ENCODE data around the gene CTNND2.
"Not testable (repeated sequence)": the region's sequence is repeated elsewhere in the genome, so short reads cannot be mapped to it uniquely, and the experiment has no call there.

CTNND2 gene

DNA sequence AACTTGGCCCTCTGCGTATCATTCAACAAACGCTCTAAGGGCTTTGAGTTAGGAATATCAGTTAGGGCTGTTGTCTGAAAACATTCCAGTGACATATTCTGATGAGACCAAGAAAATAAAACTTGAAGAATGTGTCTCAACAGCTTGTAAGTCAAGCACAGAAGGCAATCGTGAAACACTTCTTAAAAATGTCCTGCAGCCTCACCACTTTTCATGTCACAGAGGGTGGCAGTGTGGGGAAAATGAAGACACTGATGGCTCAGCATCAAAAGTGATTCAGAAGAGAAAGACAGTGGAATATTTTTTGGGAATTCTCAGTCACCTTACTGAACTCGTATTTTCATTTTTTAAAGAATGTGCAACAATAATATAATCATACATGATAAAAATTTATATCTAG is 247.3 kb downstream of the CTNND2 start:
- no peak for DNase-seq

DNA sequence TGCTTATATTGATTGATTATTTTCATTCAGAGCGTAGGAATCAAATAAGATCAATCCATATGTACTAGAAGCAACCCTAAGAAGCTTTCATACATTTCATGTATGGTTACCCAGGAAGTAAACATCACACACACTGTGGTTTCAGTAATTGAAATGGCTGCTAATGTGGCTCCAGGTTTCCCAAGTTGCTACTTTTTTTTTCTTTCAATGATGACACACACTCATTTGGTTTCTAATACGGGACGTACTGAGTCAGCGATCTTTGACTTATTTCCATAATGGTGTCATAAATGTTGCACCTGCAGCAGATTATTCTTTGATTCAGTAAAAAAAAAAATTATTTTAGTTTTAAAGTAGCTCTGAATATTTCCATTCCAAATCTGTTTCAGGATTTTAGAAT is 248.6 kb downstream of the CTNND2 start:
- no peak for DNase-seq

DNA sequence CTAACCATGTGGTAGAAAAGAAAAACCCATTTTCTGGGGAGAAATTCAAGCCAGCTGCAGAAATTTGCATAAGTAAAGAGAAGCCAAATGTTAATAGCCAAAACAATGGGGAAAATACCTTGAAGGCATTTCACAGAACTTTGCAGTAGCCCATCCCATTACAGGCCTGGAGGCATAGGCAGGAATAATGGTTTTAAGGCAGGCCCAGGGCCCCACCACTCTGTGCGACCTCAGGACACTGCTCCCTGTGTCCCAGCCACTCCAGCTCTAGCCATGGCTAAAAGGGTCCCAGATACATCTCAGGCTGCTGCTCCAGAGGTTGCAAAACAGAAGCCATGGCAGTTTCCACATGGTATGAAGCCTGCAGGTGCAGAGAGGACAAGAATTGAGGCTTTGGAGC is 253.3 kb downstream of the CTNND2 start:
- DNase-seq = no peak

DNA sequence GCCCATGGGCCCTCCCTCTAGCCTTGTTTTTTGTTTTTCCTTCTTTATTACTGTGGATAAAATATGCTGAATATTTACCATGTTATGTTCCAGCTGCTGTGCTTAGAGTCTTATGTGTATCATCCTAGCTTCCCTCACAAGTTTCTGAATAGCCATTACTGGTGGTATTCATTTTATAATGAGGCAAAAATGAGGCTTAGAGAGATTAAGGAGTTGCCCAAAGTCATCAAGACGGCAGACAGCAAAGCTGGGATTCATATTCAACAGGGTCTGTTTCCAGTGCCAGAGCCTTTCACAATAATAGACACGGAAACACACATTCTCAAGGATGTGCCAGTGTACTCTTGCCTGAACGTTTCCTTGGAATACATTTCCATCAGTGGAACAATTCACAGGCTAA is 258.1 kb downstream of the CTNND2 start:
- no peak for DNase-seq

DNA sequence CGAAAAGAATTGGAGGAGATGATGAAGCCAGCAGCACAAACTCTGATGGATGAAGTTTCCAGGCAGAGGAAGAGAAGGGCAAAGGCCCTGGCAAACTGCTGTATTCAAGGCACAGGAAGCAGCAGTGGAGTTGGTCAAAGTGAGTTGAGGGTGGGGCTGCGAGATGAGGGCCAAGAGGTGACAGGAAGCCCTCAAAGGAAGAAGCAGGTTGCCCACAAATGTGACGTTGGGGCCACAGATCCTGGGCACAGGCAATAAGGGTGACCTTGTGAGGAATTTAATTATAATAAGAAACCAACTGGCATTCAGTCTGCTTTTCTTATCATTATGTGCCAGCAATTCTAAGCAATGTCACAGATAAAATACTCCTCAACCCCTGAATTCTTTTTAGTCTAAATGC is 261.8 kb downstream of the CTNND2 start:
- no peak for DNase-seq

DNA sequence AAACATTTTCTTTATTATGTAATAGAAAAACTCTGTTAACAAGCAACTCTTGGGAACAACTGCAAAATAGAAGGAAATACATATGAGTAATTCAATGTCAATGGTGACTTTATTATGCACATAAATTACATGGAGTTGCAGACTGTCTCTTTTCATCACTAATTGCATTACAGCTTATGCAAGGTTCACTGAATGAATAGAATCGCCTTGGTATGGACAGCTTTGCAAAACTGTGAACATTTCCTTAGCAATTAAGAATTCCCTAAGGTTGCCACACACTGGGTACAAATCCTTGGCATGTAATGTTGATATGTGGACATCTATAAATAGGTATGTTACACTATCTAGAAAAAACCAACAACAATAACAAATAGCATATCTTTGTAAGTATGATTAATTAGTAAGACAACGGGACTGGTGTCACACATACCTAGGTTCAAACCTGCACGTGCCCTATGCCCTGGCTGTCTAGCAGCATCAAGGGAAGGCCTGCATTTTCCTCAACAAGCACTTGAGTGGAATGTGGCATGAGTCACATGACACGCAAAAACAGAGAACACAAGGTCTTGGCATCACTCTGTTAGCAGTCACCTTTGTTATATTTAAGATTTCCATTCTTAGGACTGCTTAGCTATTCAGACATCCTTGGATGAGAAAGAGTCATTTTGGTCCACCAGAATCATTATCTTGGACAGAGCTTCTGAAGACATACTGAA is 263.9 kb downstream of the CTNND2 start:
- no peak for DNase-seq

DNA sequence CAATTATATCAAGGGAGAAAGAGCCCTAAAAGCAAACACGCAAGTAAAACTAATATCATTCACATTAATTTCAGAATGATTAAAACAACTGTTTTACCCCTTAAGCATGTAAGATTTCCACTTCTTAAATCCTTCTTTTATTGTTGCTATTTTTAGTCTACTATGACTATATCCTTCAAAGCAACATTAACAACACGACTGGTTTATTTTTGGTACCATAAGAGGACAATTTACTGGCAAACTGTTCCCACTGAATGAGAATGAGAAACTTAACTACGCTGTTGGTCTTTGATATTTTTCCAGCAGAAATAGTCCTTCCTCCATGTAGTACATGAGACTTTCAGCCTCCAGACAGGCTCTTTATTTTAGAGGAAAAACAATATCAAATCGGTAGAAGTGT is 281.5 kb downstream of the CTNND2 start:
- no peak for DNase-seq

DNA sequence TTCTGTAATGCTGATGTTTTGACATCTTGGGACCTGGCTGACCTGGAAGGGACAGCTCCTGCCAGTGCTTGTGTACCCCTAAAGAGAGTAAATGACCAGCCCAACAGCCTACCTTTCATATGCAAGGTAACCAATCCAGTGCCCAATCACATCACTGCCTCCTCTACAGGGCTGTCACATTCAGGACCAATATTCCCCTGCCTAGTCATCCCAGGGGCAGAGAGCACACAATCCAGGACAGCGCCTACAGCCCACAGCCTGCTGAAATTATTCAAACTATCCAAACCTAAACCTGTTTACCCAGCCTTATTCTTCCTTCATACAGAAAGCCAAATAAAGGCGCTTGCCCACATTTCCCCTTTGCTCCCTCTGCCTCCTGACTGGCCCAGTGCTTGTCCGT is 284.1 kb downstream of the CTNND2 start:
- DNase-seq = no peak

DNA sequence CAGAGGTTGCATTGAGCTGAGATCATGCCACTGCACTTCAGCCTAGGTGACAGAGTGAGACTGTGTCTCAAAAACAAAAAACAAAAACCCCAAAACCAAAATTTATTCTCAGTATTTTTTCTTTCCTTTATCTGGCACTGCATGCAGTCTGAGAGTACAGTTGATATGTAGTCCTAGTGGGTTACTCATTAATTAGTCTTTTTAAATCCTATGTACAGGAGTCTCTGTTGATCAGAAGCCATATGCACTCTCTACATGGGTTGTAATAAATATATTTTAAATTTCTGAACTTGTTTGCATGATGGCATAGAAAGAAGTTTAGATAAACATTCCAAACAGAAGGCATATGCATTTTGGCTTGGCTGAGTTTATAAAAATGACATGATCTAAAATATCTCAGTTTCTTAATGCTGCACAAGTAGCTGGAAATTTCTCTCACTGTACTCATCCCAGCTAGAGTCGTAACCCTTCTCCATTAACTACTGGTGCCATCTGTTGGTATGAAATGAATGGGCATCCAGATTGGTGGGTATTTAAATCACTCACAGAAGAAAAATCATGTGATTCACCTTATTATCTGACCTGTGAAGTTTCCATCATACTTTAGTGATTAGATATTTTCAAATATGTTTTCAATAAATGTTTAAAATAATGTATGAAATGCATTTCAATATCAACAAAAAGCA is 284.8 kb downstream of the CTNND2 start:
- no peak for DNase-seq

DNA sequence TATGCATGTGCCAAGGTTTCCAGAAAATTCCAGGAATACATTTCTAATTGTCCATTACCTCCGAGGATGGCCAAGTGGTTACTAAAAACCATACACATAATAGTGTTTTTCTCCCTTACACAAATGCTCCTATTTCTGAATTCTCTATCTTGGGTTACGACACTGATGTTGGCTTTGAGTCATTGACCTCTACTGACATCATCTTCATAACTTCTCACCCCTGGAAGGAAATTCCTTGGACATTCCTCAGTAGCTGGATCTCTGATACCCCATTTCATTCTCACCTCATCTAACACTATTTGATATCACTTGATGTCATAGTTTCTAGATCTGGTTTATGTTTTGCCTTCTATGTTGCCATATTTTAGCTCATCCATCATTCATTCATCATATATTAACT is 287.2 kb downstream of the CTNND2 start:
- no peak for DNase-seq

DNA sequence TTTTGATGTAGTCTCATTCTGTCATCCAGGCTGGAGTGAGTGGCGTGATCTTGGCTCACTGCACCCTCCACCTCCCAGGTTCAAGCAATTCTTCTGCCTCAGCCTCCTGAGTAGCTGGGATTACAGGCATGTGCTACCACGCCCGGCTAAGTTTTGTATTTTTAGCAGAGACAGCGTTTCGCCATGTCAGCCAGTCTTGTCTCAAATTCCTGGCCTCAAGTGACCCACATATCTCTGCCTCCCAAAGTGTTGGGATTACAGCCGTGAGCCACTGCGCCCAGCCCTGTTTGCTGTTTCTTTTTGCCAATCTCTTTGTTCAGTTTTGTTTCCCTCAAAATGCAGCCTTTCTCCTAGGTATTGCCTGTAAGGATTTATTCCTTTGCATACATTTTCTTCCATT is 287.6 kb downstream of the CTNND2 start:
- not testable (repeated sequence) for DNase-seq

DNA sequence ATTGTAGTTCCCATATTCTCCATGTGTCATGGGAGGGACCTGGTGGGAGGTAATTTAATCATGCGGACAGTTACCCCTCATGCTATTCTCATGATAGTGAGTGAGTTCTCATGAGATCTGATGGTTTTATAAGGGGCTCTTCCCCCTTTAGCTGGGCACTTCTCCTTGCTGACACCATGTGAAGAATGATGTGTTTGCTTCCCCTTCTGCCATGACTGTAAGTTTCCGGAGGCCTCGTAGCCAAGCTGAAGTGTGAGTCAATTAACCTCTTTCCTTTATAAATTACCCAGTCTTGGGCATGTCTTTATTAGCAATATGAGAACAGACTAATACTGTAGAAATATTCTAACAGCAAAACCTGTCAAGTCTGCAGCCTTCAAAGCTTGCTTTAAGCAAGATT is 293.2 kb downstream of the CTNND2 start:
- no peak for DNase-seq

DNA sequence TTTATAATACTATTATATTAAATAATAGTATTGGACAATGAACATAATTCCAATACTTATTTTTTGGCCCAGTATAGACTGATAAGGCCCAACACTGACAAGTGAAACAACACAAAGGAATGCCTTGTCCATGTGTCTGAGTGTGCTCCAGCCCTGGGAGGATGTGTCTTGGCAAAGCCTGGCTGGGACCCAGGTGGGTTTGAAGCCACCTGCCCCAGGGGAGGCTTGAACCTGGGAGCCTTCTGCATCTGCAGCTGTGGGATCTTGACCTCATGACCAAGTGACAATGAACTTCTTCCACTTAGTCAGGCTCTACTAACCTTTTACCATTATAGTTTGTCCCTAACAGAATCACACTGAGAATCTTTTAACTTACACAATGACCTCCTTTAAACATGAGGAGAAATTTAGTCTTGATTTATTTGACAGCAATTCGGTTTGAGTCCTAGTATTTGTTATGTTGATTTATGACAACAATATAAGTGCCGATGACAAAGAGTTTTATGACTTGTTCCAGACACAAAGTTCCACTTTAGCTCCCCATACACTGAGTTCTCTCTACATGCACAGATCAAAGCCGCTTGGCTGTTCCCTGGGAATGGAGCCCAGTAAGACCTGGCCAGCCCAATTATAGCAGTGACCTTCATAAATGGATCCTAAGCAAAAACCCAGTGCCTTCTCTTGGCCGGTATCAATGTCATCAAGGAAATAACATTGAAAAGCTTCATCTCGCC is 294.5 kb downstream of the CTNND2 start:
- no peak for DNase-seq

DNA sequence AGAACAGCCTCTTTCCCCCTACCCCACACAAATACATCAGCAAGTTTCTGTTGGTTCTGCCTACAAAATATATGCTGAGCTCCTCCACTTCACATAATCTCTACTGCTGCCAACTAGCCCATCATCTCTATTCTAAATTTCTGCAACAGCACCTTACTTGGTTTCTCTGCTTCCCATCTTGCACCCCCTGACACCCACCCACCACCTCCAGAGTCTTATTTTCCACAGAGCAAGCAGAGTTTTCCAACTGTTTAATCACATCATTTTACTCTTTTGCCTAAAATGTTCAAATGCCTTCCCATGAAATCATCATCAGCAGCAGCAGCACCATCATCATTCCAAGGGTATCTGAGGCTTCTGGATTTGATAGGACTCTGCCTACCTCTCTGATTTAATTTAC is 295.7 kb downstream of the CTNND2 start:
- DNase-seq = no peak

DNA sequence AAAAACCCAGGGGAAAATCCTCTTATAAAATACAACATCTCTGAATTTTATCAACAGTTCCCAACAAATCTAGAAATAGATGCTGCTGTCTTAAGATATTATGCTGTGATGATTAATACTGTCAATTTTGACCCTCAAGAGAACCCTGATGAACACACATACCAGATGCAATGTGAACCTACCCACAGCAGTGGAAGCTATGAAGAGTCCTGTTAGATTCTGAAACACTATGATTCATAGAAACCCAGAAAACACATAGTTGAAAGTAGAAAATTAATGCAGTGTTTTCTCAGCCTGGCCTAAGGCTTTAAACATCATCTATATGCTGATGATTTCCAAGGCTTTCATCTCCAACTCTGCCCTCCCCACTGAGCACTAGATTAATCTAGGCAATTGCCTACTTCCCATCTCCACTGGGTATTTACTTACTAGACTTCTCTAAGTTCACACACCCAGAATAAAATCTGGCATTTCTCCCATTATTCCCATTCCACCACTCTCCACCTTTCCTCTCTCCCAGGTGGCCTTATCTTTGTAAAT is 296.2 kb downstream of the CTNND2 start:
- no peak for DNase-seq

DNA sequence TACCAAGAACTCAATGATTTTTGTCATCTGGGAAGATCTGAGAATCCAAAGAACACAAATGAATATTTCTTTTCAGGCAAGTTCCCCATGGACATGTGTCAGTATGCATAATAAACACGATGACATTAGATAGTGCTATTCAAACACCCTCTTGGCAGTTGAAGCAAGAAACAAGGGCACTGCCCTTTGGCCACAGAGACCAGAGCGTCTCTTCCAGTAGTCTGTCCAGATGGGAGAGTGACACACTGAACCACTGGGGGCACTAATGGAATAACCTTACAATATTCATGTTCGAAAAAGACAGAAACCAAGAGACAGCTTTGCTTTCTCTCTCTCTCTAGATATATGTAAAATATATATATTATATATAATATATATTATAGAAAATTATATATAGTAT is 301.9 kb downstream of the CTNND2 start:
- DNase-seq = no peak

DNA sequence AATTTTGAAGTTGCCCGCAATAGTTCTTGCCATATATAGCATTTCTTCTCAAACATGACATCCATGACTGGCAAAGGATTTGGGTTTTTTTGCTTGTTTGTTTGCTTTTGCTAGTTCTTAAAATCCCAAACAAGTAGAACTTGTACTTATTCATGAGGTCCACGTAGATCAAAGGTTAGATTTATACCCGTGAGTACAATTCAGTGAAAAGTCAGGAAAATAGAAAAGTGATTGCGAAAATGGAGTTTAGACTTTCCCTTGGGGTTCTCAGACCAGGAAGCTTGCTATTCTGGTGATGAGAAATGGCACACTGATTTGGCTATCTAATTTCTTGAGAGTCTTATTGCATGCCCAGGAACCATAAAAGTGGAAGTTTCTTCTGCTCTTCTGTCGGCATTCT is 304.7 kb downstream of the CTNND2 start:
- no peak for DNase-seq

DNA sequence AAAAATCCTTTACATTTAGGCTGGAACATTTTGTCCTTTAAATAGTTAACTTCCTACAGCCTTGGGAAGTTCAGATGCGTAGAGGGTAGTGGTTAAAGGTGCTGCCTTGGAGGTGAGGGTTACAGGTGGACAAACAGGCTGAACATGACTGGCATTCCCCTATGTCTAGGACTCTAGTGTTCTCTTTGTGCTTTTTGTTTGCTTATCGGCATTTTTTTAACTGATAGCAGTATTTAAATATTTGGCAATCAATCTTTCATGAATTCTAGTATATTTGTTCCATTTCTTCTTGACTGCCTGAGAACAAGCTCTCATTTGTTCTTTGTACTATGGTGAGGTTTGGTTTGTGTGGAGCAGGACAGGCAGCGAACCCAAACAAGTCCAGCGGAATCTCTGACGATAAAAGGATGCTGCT is 307.6 kb downstream of the CTNND2 start:
- no peak for DNase-seq

DNA sequence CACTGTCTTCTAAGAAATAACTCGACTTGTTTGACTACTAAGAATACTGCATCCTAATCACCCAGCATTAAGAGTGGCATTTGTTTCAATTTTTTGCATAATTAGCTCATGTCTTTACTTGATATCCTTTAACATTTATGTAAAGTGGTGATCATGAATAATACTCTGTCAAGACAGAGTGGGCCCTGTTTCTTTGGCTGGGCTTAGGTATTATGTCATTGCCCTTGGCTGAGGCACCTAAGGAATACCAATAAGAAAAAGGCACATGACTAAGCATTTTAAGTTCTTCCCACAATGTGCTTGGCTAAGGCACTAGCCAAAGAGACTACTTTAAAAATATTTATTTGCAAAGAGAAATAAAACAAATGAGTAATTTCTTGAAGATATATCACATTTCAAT is 308.1 kb downstream of the CTNND2 start:
- no peak for DNase-seq

DNA sequence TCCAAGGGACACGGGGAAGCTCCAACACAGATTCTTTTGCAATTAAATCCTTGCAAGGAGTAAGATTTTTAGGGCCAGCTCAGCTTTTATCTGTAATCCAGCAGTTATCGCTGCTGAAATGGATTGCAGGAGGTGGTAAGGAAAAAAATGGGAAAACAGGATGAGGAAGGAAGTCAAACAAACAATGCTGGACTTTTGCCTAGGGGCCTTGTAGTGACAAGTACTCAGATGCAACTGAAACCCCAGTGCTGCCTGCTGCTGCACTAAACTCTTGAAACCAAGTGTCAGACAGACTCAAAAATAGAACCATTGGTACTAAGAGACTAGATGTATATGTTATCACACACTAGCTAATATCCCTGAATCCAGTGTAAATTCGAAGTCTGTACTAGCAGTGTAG is 309.2 kb downstream of the CTNND2 start:
- DNase-seq = no peak

DNA sequence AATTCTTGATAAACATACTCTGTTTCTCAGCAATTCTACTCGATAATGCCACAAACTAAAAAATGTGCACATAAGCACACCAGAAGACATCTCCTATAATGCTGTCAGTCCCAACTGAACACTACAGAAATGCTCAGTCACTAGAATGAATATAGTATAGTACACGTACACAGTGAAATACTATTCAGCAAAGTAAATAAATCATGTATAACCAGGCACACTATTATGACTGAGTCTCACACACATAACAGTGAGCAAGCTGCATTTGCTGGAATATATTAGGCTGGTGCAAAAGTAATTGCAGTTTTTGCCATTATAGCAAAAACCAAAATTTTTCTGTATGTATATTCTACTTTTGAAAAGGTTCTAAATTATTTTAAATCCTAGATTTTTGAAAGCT is 310.2 kb downstream of the CTNND2 start:
- DNase-seq = no peak

DNA sequence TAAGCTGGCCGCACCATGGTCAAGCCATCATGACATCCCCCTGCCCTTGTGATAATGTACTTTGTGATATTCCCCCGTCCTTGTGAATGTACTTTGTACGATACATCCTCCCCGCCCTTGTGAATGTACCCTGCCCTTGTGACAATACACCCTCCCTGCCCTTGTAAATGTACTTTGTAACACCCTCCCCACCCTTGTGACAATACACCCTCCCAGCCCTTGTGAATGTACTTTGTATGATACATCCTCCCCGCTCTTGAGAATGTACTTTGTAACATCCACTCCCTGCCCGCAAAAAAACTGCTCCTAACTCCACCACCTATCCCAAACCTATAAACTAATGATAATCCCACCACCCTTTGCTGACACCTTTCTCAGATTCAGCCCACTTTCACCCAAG is 313.8 kb downstream of the CTNND2 start:
- no peak for DNase-seq

DNA sequence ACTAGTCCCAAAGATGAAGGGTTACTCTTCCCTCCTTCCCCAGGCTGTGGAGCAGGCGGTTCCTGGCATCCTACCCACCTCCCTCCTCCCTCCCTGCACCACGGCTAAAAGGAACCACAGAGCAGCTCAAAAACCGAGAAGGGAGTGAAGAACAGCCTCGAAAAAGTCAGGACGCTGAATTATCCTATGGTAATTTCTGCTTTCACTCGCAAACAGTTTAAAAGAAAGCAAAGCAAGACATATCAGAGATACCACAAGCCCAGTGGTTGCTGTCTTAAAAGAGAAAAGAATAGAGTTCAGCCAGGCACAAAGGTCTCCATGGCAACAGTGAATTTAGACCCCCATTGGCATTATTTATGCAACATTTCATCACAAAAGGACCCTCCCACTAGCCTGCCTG is 315.4 kb downstream of the CTNND2 start:
- DNase-seq = no peak

DNA sequence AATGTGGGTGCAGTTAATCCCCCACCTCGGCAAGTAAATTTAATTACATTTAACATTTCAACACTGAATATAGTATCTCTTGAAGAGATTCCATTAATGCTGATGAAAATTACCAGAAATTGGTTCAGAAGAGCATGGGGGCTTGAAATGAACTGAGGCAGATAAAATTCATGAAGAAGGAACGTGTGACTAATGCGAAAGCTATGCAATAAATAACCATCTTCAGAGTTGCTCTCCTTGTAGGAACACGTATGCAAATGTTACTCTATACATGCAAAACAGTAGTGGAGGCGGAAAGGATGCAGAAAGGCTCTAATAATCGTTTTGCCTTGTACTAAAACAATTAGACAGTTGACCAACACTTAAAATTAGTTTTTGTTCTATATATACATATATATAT is 320.2 kb downstream of the CTNND2 start:
- DNase-seq = no peak

All from activated CD4-positive, CD25-positive, alpha-beta regulatory T cell (primary cell).